IMR-90 (cell line): ENCODE measurements around the gene CACNG7. TPM values are rescaled to one million over a fixed set of nuclear protein-coding genes. Genes with fewer than 3 reads are reported as not detected.

Source experiments
- ATAC-seq: fragments of 200-7000 bp; cut with Tn5 transposase; 2 replicates; pipeline ENCODE4 v1.9.1; 2020; ENCODE audit warnings: low read depth, mild to moderate bottlenecking, moderate library complexity
- BruUV-seq: library from RNA; stranded (reverse); fragments of 400-500 nt; replicated peaks from 2 replicates; lab custom pipeline; 2021; lab: Mats Ljungman, UMichigan
- CTCF ChIA-PET: fragments of 300-600 bp; formaldehyde crosslinking; extraction: SDS; loops from one replicate; lab custom pipeline; 2021; ENCODE audit warnings: antibody characterized with exemption; lab: Yijun Ruan, JAX
- POLR2A ChIA-PET: fragments of 300-600 bp; sonication (Branson Sonifier 250); formaldehyde crosslinking; loops from one replicate; lab custom pipeline; 2022; ENCODE audit warnings: antibody characterized with exemption; ENCODE audit not compliant: unreplicated experiment; lab: Charles Lee
- DNase-seq: peaks from one replicate; pipeline ENCODE4 v3.0.0; 2013
- H2AFZ ChIP-seq: replicated peaks from 2 replicates; pipeline ENCODE3; 2013; ENCODE audit warnings: low read length, mild to moderate bottlenecking; ENCODE audit not compliant: poor library complexity
- H2AK5ac ChIP-seq: 2 replicates; pipeline ENCODE4 v1.6.1; 2013; ENCODE audit warnings: low read depth, low read length, inconsistent platforms
- H2AK9ac ChIP-seq: replicated peaks from 2 replicates; pipeline ENCODE3; 2013; ENCODE audit warnings: mild to moderate bottlenecking, low read depth, low read length, moderate library complexity; ENCODE audit not compliant: poor library complexity
- H2BK120ac ChIP-seq: 2 replicates; pipeline ENCODE4 v1.6.1; 2013; ENCODE audit warnings: low read depth, low read length, inconsistent platforms
- H2BK15ac ChIP-seq: 3 replicates; pipeline ENCODE4 v1.6.1; 2013; ENCODE audit warnings: low read depth, low read length, inconsistent platforms
- H2BK20ac ChIP-seq: 2 replicates; pipeline ENCODE4 v1.6.1; 2013; ENCODE audit warnings: low read depth, mild to moderate bottlenecking, inconsistent platforms, low read length, moderate library complexity
- H2BK5ac ChIP-seq: 2 replicates; pipeline ENCODE4 v1.6.1; 2013; ENCODE audit warnings: mild to moderate bottlenecking, low read depth, low read length, inconsistent platforms; ENCODE audit not compliant: poor library complexity, severe bottlenecking
- H3K14ac ChIP-seq: replicated peaks from 2 replicates; pipeline ENCODE4 v1.6.1; 2013; ENCODE audit warnings: low read depth, low read length, inconsistent platforms
- H3K18ac ChIP-seq: 2 replicates; pipeline ENCODE4 v1.6.1; 2013; ENCODE audit warnings: low read depth, low read length, control low read depth
- H3K23ac ChIP-seq: 2 replicates; pipeline ENCODE4 v1.6.1; 2013; ENCODE audit warnings: low read depth, low read length, inconsistent platforms
- H3K27ac ChIP-seq: 2 replicates; pipeline ENCODE4 v1.5.1; 2013; ENCODE audit warnings: mild to moderate bottlenecking, control low read depth, low read length; ENCODE audit not compliant: insufficient read depth
- H3K27me3 ChIP-seq: 2 replicates; pipeline ENCODE4 v1.6.1; 2013; ENCODE audit warnings: low read length; ENCODE audit not compliant: control insufficient read depth, insufficient read depth
- H3K36me3 ChIP-seq: 2 replicates; pipeline ENCODE4 v1.6.1; 2013; ENCODE audit warnings: low read length, mixed read lengths; ENCODE audit not compliant: control insufficient read depth, insufficient read depth
- H3K4ac ChIP-seq: 2 replicates; pipeline ENCODE4 v1.6.1; 2013; ENCODE audit warnings: low read depth, low read length, inconsistent platforms
- H3K4me1 ChIP-seq: 2 replicates; pipeline ENCODE4 v1.6.1; 2013; ENCODE audit warnings: low read length, mixed read lengths; ENCODE audit not compliant: control insufficient read depth, insufficient read depth
- H3K4me2 ChIP-seq: 2 replicates; pipeline ENCODE4 v1.6.1; 2013; ENCODE audit warnings: low read depth, mild to moderate bottlenecking, control low read depth, low read length, moderate library complexity
- H3K4me3 ChIP-seq: 2 replicates; pipeline ENCODE4 v1.5.1; 2013; ENCODE audit warnings: low read depth, mild to moderate bottlenecking, control low read depth, low read length, moderate library complexity; ENCODE audit not compliant: insufficient read depth
- H3K56ac ChIP-seq: 2 replicates; pipeline ENCODE4 v1.6.1; 2013; ENCODE audit warnings: low read length, inconsistent platforms; ENCODE audit not compliant: insufficient read depth; ENCODE audit errors: extremely low read depth
- H3K79me1 ChIP-seq, 2 experiments: 2 replicates each; pipeline ENCODE4 v1.6.1; 2013; ENCODE audit warnings: low read length in 2 of 2, inconsistent platforms in 1 of 2, low read depth in 1 of 2
- H3K9ac ChIP-seq: 2 replicates; pipeline ENCODE4 v1.6.1; 2013; ENCODE audit warnings: low read depth, low read length, control low read depth
- H3K9me1 ChIP-seq: 2 replicates; pipeline ENCODE4 v1.6.1; 2013; ENCODE audit warnings: low read length, inconsistent platforms; ENCODE audit not compliant: insufficient read depth
- H3K9me3 ChIP-seq: 2 replicates; pipeline ENCODE4 v1.6.1; 2013; ENCODE audit warnings: low read length; ENCODE audit not compliant: control insufficient read depth, insufficient read depth
- H4K20me1 ChIP-seq: 2 replicates; pipeline ENCODE4 v1.6.1; 2013; ENCODE audit warnings: low read length, inconsistent platforms; ENCODE audit not compliant: insufficient read depth
- H4K5ac ChIP-seq: 2 replicates; pipeline ENCODE4 v1.6.1; 2013; ENCODE audit warnings: mild to moderate bottlenecking, low read depth, low read length, control low read depth
- H4K8ac ChIP-seq, 2 experiments: 2 replicates each; pipeline ENCODE4 v1.6.1; 2013; ENCODE audit warnings: low read depth in 2 of 2, low read length in 2 of 2, control low read depth in 1 of 2, inconsistent platforms in 1 of 2
- H4K91ac ChIP-seq: 2 replicates; pipeline ENCODE4 v1.6.1; 2013; ENCODE audit warnings: low read depth, low read length, inconsistent platforms; ENCODE audit not compliant: insufficient read depth
- CHD1 ChIP-seq: IDR thresholded peaks from 2 replicates; pipeline ENCODE4 v1.6.1; 2012; ENCODE audit warnings: low read depth, low read length, improper control_type of control experiment
- MAFK ChIP-seq: IDR thresholded peaks from 2 replicates; pipeline ENCODE4 v1.6.1; 2012; ENCODE audit warnings: low read depth, low read length, improper control_type of control experiment
- NFE2L2 ChIP-seq: fragments of 150-350 bp; IDR thresholded peaks from 2 replicates; pipeline ENCODE4 v1.6.1; 2016; ENCODE audit warnings: low read depth, mild to moderate bottlenecking, low read length
- POLR2A ChIP-seq: IDR thresholded peaks from 2 replicates; pipeline ENCODE4 v1.6.1; 2012; ENCODE audit warnings: mild to moderate bottlenecking, low read depth, low read length
- RCOR1 ChIP-seq: IDR thresholded peaks from 2 replicates; pipeline ENCODE4 v1.6.1; 2012; ENCODE audit warnings: mild to moderate bottlenecking, low read length, improper control_type of control experiment; ENCODE audit not compliant: insufficient replicate concordance
- WGBS, 2 experiments: methylation state at CpG; one replicate each; pipeline versions ENCODE4 v1.1.5 to v1.1.7; 2013; ENCODE audit warnings: missing lambda C conversion rate in 2 of 2; ENCODE audit not compliant: insufficient read length in 1 of 2; ENCODE audit errors: extremely low coverage in 2 of 2; 5-methylcytosine and 5-hydroxymethylcytosine counted together
- dilution Hi-C: fragments of 300-500 bp; cut with HindIII; formaldehyde crosslinking; loops from one replicate; pipeline ENCODE4 v1.14.3; 2018; ENCODE audit warnings: low sequenced_read_pairs; ENCODE audit not compliant: unreplicated experiment
- in situ Hi-C: fragments of 300-500 bp; cut with MboI; formaldehyde crosslinking; loops from 3 replicates; pipeline ENCODE4 v1.14.3; 2019; ENCODE audit warnings: low sequenced_read_pairs, inconsistent platforms, mixed read lengths
- intact Hi-C: fragments of 100-400 bp; cut with micrococcal nuclease; formaldehyde crosslinking; loops from 2 replicates; pipeline ENCODE4 v1.10.0; 2022
- polyA plus RNA-seq, 3 experiments: library from polyadenylated mRNA; depleted of rRNA; stranded (reverse); fragments of >200 nt; gene quantifications; 2 replicates each; pipeline ENCODE4 v1.2.3, GENCODE V29; 2012; ENCODE audit warnings: low replicate concordance in 1 of 3
- total RNA-seq: library from RNA; depleted of rRNA; stranded (reverse); fragments of >200 nt; gene quantifications from 2 replicates; pipeline ENCODE4 v1.2.3, GENCODE V29; 2012
- TF ChIP-seq, protein P1 (sequence below): conservative IDR thresholded peaks from 2 replicates; pipeline ENCODE4 v1.5.1; 2012; ENCODE audit warnings: mild to moderate bottlenecking, low read depth, low read length, improper control_type of control experiment

Gene CACNG7
- total and polyA plus RNA-seq, 2 of the 4 experiments (the other 2 are of a cell fraction), result 0.36 to 6.7 TPM

DNA sequence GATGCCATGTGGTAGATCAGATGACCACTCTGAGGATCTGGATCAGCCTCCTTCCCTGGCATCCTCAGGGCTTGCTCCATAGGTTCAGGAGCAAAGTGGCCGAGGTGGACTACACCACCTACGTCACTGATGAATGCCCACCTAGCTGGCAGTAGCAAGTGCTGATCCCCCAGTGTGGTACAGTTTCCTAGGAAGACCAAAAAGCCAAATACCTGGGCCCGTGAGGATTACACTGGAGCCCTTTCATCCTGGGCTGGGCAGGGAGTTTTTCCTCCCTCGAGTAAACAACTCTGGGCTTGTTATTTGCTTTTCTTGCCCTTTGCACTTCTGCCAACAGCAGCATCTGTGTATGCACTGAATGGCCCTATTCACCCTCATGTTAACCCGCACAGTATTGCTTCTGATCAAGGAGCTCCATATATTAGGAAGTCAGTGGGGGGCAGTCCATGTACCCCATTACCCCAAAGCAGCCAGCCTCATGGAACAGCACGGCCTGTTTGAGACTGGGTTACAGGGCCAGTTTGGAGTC lies 44.7 kb upstream of the CACNG7 start:
- dilution Hi-C loops (no loop called here), in situ Hi-C loops (no loop called here), intact Hi-C loops (loop anchor here (10.0 kb wide), 1 partner anchor 240 kb away; the partner anchor contains the start of genes NDUFA3 and OSCAR)
- ATAC-seq, result no peak
- Histone ChIP-seq H2AK9ac (no peak overlapping the region), H3K9me1 (peaks cover 6% of the 10 kb centered on the region; the same call in 1 of the 2 replicates), H2BK20ac (no peak overlapping the region), H2AFZ (no peak overlapping the region), H3K56ac (no peak overlapping the region), H3K4me1 (peaks cover 7% of the 10 kb centered on the region), H4K91ac (no peak overlapping the region), H3K79me1 (peaks cover 0 to 19% of the 10 kb centered on the region in 2 experiments; a peak in 1 of 4 replicates), H4K5ac (no peak overlapping the region), H3K27me3 (no peaks in the 10 kb centered on the region), H4K20me1 (no peaks in the 10 kb centered on the region), H3K4me3 (no peak overlapping the region), H3K36me3 (no peaks in the 10 kb centered on the region), H2BK120ac (no peak overlapping the region), H3K14ac (no peak overlapping the region), H3K4me2 (no peak overlapping the region), H2BK15ac (no peak overlapping the region), H3K9ac (no peak overlapping the region), H3K27ac (no peak overlapping the region), H4K8ac (no peak overlapping the region), H3K4ac (no peak overlapping the region), H2BK5ac (no peak overlapping the region), H3K9me3 (no peaks in the 10 kb centered on the region), H3K18ac (no peak overlapping the region), H3K23ac (no peak overlapping the region), H2AK5ac (no peak overlapping the region)
- no peak for DNase-seq
- BruUV-seq, result no TSS peak
- ChIA-PET CTCF (no interaction called here), POLR2A (no interaction called here)
- 100% methylated on average over 1 of the region's 6 CpGs; no CpG with 5 or more reads in 1 of the 2 experiments for WGBS, 2 experiments
- TF ChIP-seq CHD1, result no peak
- no peak for TF ChIP-seq NFE2L2
- TF ChIP-seq, protein P1, sequence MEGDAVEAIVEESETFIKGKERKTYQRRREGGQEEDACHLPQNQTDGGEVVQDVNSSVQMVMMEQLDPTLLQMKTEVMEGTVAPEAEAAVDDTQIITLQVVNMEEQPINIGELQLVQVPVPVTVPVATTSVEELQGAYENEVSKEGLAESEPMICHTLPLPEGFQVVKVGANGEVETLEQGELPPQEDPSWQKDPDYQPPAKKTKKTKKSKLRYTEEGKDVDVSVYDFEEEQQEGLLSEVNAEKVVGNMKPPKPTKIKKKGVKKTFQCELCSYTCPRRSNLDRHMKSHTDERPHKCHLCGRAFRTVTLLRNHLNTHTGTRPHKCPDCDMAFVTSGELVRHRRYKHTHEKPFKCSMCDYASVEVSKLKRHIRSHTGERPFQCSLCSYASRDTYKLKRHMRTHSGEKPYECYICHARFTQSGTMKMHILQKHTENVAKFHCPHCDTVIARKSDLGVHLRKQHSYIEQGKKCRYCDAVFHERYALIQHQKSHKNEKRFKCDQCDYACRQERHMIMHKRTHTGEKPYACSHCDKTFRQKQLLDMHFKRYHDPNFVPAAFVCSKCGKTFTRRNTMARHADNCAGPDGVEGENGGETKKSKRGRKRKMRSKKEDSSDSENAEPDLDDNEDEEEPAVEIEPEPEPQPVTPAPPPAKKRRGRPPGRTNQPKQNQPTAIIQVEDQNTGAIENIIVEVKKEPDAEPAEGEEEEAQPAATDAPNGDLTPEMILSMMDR, result no peak
- no peak for TF ChIP-seq MAFK
- TF ChIP-seq POLR2A, result no peak
- no peak for TF ChIP-seq RCOR1
